Thyroid gland (tissue), 4 donors: Measurements from ENCODE around the gene COX6A2.

ENCODE experiments used
- POLR2A ChIP-seq, 2 donors: fragments of 450-650 bp; IDR thresholded peaks; one replicate each; pipeline ENCODE4 v1.6.1; 2017; ENCODE audit warnings: antibody characterized with exemption in 2 of 2, mild to moderate bottlenecking in 2 of 2, moderate library complexity in 1 of 2
- TF ChIP-seq, protein P1 (sequence below), 6 experiments: fragments of 200-600 bp in 3 of 6; fragments of 450-650 bp in 3 of 6; sonication (generic) in 3 of 6; IDR thresholded peaks; one replicate each; pipeline ENCODE4 v1.5.1; 2016 to 2019; ENCODE audit warnings: antibody characterized with exemption in 6 of 6, mild to moderate bottlenecking in 2 of 6, inconsistent platforms in 1 of 6, moderate library complexity in 1 of 6

DNA sequence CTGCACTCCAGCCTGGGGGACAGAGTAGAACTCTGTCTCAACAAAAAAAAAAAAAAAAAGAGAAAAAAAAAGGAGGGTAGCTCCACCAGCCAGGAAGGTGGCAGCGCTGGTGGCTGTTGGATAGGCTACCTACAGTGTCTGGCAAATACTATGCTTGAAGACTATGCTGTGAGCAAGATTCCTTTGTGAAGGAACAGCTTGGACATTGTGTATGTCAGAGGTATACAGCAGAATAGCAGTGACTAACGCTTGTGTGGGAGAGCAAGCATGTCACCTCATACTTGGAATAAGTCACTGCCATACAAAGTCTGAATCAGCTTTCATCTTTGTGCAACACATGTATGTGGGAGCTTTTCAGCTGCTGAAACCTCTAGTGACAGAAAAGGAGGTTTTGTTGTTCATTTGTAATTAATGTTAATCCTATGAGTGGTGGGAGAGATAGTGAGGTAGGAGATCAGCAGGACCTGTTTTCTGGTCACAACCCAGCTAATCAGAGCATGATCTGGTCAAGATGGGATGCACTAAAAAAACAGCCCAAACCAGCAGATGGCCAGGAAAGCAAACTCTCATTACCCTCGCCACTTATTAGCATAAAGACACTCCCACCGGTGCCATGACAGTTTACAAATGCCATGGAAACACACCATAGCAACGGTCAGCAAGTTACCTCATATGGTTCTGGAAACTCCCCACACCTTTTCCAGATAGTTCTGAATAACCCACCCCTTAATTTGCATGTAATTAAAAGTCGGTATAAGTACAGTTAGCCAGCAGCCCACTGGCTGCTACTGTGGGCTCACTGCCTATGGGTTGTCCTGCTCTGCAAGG lies 41.8 kb downstream of the COX6A2 start:
- TF ChIP-seq, protein P1, sequence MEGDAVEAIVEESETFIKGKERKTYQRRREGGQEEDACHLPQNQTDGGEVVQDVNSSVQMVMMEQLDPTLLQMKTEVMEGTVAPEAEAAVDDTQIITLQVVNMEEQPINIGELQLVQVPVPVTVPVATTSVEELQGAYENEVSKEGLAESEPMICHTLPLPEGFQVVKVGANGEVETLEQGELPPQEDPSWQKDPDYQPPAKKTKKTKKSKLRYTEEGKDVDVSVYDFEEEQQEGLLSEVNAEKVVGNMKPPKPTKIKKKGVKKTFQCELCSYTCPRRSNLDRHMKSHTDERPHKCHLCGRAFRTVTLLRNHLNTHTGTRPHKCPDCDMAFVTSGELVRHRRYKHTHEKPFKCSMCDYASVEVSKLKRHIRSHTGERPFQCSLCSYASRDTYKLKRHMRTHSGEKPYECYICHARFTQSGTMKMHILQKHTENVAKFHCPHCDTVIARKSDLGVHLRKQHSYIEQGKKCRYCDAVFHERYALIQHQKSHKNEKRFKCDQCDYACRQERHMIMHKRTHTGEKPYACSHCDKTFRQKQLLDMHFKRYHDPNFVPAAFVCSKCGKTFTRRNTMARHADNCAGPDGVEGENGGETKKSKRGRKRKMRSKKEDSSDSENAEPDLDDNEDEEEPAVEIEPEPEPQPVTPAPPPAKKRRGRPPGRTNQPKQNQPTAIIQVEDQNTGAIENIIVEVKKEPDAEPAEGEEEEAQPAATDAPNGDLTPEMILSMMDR (IDR thresholded peaks at IDR 0.05): no peak
- no peak for TF ChIP-seq POLR2A (IDR thresholded peaks at IDR 0.05)
